Thoracic aorta (tissue), 2 donors: ENCODE results near the gene AGL. TPM values are rescaled to one million over a fixed set of nuclear protein-coding genes. Genes with fewer than 3 reads are reported as not detected.
"Not testable (repeated sequence)": the region's sequence is repeated elsewhere in the genome, so short reads cannot be mapped to it uniquely, and the experiment has no call there.

ENCODE experiments used
- ATAC-seq: fragments of 150-250 bp; one replicate; pipeline ENCODE4 v1.8.0; 2017; ENCODE audit warnings: low read depth; ENCODE audit not compliant: insufficient number of reproducible peaks, low FRiP score
- DNase-seq: peaks from one replicate; pipeline ENCODE4 v3.0.0-alpha.2; 2020; ENCODE audit warnings: low spot score
- H3K27ac ChIP-seq, 2 donors: fragments of 200-600 bp; sonication (generic); 1 replicate in 1 of 2; 2 replicates in 1 of 2; pipeline ENCODE4 v1.5.1; 2016; ENCODE audit warnings: mild to moderate bottlenecking in 2 of 2, moderate library complexity in 2 of 2
- H3K27me3 ChIP-seq: fragments of 200-600 bp; sonication (generic); replicated peaks from 2 replicates; pipeline ENCODE4 v1.6.0; 2016; ENCODE audit warnings: mild to moderate bottlenecking; ENCODE audit not compliant: insufficient read depth
- H3K36me3 ChIP-seq: fragments of 200-600 bp; sonication (generic); one replicate; pipeline ENCODE4 v1.5.1; 2016
- H3K4me1 ChIP-seq, 2 donors: fragments of 200-600 bp; sonication (generic); 1 replicate in 1 of 2; 2 replicates in 1 of 2; pipeline versions ENCODE4 v1.5.1 to v1.6.0; 2016; ENCODE audit warnings: low read depth in 2 of 2, mild to moderate bottlenecking in 1 of 2; ENCODE audit not compliant: control insufficient read depth in 1 of 2
- H3K4me3 ChIP-seq: fragments of 200-600 bp; sonication (generic); 2 replicates; pipeline ENCODE4 v1.5.1; 2016; ENCODE audit warnings: mild to moderate bottlenecking
- H3K9me3 ChIP-seq: fragments of 200-600 bp; sonication (generic); 2 replicates; pipeline ENCODE4 v1.5.1; 2016
- CTCF ChIP-seq: fragments of 200-600 bp; sonication (generic); IDR thresholded peaks from one replicate; pipeline ENCODE4 v1.5.1; 2019; ENCODE audit warnings: antibody characterized with exemption
- total RNA-seq, 2 donors: library from RNA; depleted of rRNA; stranded (reverse); fragments of >200 nt; gene quantifications; one replicate each; pipeline versions ENCODE4 v1.1.0 to v1.2.3, GENCODE V29; 2016

The AGL gene
- total RNA-seq, 2 donors from 2014 or later: 21.3 to 36.2 TPM

- Histone ChIP-seq H3K9me3 (no peaks in the 10 kb centered on the region), H3K27ac (peak overlapping the region; percentile 33 to 63), H3K4me1 (peaks cover 0 to 16% of the 10 kb centered on the region in 2 donors), H3K36me3 (no peaks in the 10 kb centered on the region), H3K27me3 (no peaks in the 10 kb centered on the region), H3K4me3 (no peak overlapping the region)
- TF ChIP-seq CTCF: no peak
- DNase-seq (no peak), ATAC-seq (peak; percentile 88)
Measured at GRCh38 chr1:99843760-99844159, 6.4 kb upstream of the AGL start.

- not testable (repeated sequence) for DNase-seq, H3K9me3 ChIP-seq, H3K27ac ChIP-seq, H3K36me3 ChIP-seq, H3K4me3 ChIP-seq, H3K27me3 ChIP-seq, ATAC-seq
- peaks cover 3 to 22% of the 10 kb centered on the region in 2 donors for H3K4me1 ChIP-seq
Measured at GRCh38 chr1:99845201-99845600, 5.0 kb upstream of the AGL start.

- TF ChIP-seq CTCF: no peak
- H3K9me3 ChIP-seq: no peaks in the 10 kb centered on the region
- H3K27me3 ChIP-seq: no peaks in the 10 kb centered on the region
- peak overlapping the region; percentile 74 to 85 for H3K27ac ChIP-seq
- H3K4me1 ChIP-seq: peaks cover 13 to 26% of the 10 kb centered on the region in 2 donors
- no peak for DNase-seq
- no peak for ATAC-seq
- H3K4me3 ChIP-seq: peak overlapping the region; percentile 82
- H3K36me3 ChIP-seq: no peaks in the 10 kb centered on the region
Measured at GRCh38 chr1:99849413-99849743, 783 bp upstream of the AGL start.

- H3K4me1 ChIP-seq: peaks cover 13 to 25% of the 10 kb centered on the region in 2 donors
- H3K4me3 ChIP-seq: peak overlapping the region; percentile 82
- DNase-seq (no peak), ATAC-seq (peak; percentile 31)
- no peaks in the 10 kb centered on the region for H3K27me3 ChIP-seq
- no peaks in the 10 kb centered on the region for H3K36me3 ChIP-seq
- peak overlapping the region; percentile 74 to 85 for H3K27ac ChIP-seq
- TF ChIP-seq CTCF: no peak
- H3K9me3 ChIP-seq: no peaks in the 10 kb centered on the region
Measured at GRCh38 chr1:99850459-99851291, 514 bp downstream of the AGL start.

- Histone ChIP-seq H3K27me3 (no peaks in the 10 kb centered on the region), H3K4me1 (peaks cover 13 to 25% of the 10 kb centered on the region in 2 donors), H3K27ac (no peak overlapping the region), H3K4me3 (peak overlapping the region; percentile 27), H3K9me3 (no peaks in the 10 kb centered on the region), H3K36me3 (no peaks in the 10 kb centered on the region)
- no peak for TF ChIP-seq CTCF
- DNase-seq: no peak
- ATAC-seq: no peak
Measured at GRCh38 chr1:99851850-99852454, 1.8 kb downstream of the AGL start.
